GM23248 (cell line): ENCODE results near the gene SLU7.

Experiments used
- EZH2 ChIP-seq: fragments of 200-600 bp; sonication (generic); IDR thresholded peaks from 2 replicates; pipeline ENCODE4 v1.6.1; 2018; ENCODE audit warnings: antibody characterized with exemption, mild to moderate bottlenecking; ENCODE audit not compliant: insufficient read depth, poor library complexity, severe bottlenecking
- EZH2phosphoT487 ChIP-seq: fragments of 200-600 bp; sonication (generic); IDR thresholded peaks from 2 replicates; pipeline ENCODE4 v1.6.1; 2018; ENCODE audit warnings: antibody characterized with exemption, moderate library complexity, mild to moderate bottlenecking, low read depth; ENCODE audit not compliant: insufficient read depth

DNA sequence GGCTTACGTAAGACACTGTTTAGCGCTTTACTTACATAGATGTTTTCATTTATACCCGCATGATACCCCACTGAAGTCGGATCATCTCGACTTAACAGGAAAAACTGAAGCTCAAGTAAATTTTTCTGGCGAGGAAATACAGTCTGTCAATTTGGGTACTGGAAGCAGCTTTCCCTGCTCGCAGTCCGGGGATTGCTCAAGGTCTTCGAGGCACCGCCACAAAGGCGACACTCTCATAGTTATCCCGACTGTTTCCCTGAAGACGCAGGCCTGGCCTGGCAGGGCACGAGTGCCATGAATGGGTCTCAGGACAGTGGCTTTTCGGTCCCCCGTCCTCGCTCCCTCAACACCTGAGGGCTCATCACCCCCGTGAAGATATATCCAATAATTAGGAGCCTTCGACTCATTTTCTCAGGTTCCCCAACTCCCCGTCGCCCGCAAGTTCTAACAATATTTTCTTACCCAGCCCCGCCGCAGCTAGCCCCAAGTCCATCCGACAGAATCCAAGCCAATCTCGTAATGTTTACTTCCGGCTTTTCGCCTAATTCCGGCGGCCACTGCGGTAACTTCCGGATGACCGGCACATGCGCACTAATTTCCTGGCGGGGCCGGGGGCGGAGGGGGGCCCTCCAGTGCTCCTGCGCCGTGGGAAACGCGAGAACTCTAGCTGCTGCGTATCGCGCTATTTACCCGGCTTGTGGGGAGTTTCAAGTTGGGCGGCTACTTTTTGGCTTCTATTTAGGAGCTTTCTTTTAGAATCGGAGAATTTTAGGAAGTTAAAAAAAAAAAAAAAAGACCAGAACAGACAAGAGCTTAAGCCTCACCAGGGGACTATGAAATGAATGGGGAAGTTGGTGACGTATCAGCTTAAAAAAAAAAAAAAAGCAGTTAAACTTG, at the start of gene SLU7:
- TF ChIP-seq EZH2phosphoT487 (no peak), EZH2 (no peak)
